NB4 (cell line): ENCODE measurements around the gene GJC3.

Source experiments
- MAX ChIP-seq: IDR thresholded peaks from 2 replicates; pipeline ENCODE4 v1.6.1; 2011; ENCODE audit warnings: low read depth, low read length
- MYC ChIP-seq: IDR thresholded peaks from 2 replicates; pipeline ENCODE4 v1.6.1; 2011; ENCODE audit warnings: low read depth, low read length
- POLR2A ChIP-seq: IDR thresholded peaks from 2 replicates; pipeline ENCODE4 v1.6.1; 2011; ENCODE audit warnings: mild to moderate bottlenecking; ENCODE audit not compliant: insufficient read length; ENCODE audit errors: extremely low read depth
- TF ChIP-seq, protein P1 (sequence below): IDR thresholded peaks from one replicate; pipeline ENCODE4 v1.5.1; 2012; ENCODE audit warnings: low read depth, low read length

GRCh38 chr7:99949645-99950228 is 20.3 kb upstream of the GJC3 start:
- TF ChIP-seq, protein P1, sequence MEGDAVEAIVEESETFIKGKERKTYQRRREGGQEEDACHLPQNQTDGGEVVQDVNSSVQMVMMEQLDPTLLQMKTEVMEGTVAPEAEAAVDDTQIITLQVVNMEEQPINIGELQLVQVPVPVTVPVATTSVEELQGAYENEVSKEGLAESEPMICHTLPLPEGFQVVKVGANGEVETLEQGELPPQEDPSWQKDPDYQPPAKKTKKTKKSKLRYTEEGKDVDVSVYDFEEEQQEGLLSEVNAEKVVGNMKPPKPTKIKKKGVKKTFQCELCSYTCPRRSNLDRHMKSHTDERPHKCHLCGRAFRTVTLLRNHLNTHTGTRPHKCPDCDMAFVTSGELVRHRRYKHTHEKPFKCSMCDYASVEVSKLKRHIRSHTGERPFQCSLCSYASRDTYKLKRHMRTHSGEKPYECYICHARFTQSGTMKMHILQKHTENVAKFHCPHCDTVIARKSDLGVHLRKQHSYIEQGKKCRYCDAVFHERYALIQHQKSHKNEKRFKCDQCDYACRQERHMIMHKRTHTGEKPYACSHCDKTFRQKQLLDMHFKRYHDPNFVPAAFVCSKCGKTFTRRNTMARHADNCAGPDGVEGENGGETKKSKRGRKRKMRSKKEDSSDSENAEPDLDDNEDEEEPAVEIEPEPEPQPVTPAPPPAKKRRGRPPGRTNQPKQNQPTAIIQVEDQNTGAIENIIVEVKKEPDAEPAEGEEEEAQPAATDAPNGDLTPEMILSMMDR: peak; percentile 24
- TF ChIP-seq POLR2A (no peak), MAX (no peak), MYC (no peak)
